ENCODE data around the gene SCAMP4. TPM values are rescaled to one million over a fixed set of nuclear protein-coding genes. Genes with fewer than 3 reads are reported as not detected.

SCAMP4 gene
- total RNA-seq, 1 donor from 2014 or later, result 76.9 TPM

GRCh38 chr19:1858412-1859081 lies 46.7 kb upstream of the SCAMP4 start:
- no peaks in the 10 kb centered on the region for H3K9me3 Mint-ChIP-seq
- peak overlapping the region; percentile 76 for H3K27ac Mint-ChIP-seq
- no peak for TF ChIP-seq CTCF (conservative IDR thresholded peaks at IDR 0.05)

GRCh38 chr19:1859331-1859781 lies 45.8 kb upstream of the SCAMP4 start:
- Mint-ChIP-seq H3K36me3 (no peaks in the 10 kb centered on the region), H3K4me3 (peak overlapping the region; percentile 82), H3K27ac (peak overlapping the region; percentile 89), H3K27me3 (peaks cover 15% of the 10 kb centered on the region), H3K9me3 (no peaks in the 10 kb centered on the region), H3K4me1 (ENCODE audit: unreplicated experiment) (peaks cover 12% of the 10 kb centered on the region)
- no peak for DNase-seq (ENCODE audit: extremely low spot score, unreplicated experiment)
- TF ChIP-seq CTCF (conservative IDR thresholded peaks at IDR 0.05), result no peak

More at GRCh38 chr19:1858412-1859081, 46.7 kb upstream of the SCAMP4 start:
- Mint-ChIP-seq H3K4me1 (ENCODE audit: unreplicated experiment) (peaks cover 12% of the 10 kb centered on the region), H3K36me3 (no peaks in the 10 kb centered on the region), H3K27me3 (peaks cover 15% of the 10 kb centered on the region), H3K4me3 (peak overlapping the region; percentile 54)
- DNase-seq (ENCODE audit: extremely low spot score, unreplicated experiment), result no peak

GRCh38 chr19:1860042-1860775 lies 45.0 kb upstream of the SCAMP4 start:
- Mint-ChIP-seq H3K9me3 (no peaks in the 10 kb centered on the region), H3K36me3 (no peaks in the 10 kb centered on the region), H3K27me3 (peaks cover 15% of the 10 kb centered on the region), H3K27ac (peak overlapping the region; percentile 43), H3K4me3 (peak overlapping the region; percentile 91), H3K4me1 (ENCODE audit: unreplicated experiment) (peaks cover 12% of the 10 kb centered on the region)
- no peak for TF ChIP-seq CTCF (conservative IDR thresholded peaks at IDR 0.05)
- no peak for DNase-seq (ENCODE audit: extremely low spot score, unreplicated experiment)

- Mint-ChIP-seq H3K4me3 (peak overlapping the region; percentile 91), H3K9me3 (no peaks in the 10 kb centered on the region), H3K27me3 (peaks cover 15% of the 10 kb centered on the region), H3K4me1 (ENCODE audit: unreplicated experiment) (peaks cover 12% of the 10 kb centered on the region), H3K36me3 (no peaks in the 10 kb centered on the region), H3K27ac (peak overlapping the region; percentile 89)
- no peak for DNase-seq (ENCODE audit: extremely low spot score, unreplicated experiment)
- TF ChIP-seq CTCF (conservative IDR thresholded peaks at IDR 0.05), result no peak
Measured at GRCh38 chr19:1860821-1861598, 44.2 kb upstream of the SCAMP4 start.

- no peak for TF ChIP-seq CTCF (conservative IDR thresholded peaks at IDR 0.05)
- H3K27ac Mint-ChIP-seq, result peak overlapping the region; percentile 89
Measured at GRCh38 chr19:1861599-1862031, 43.6 kb upstream of the SCAMP4 start.

More at GRCh38 chr19:1861599-1862031, 43.6 kb upstream of the SCAMP4 start:
- H3K9me3 Mint-ChIP-seq, result no peaks in the 10 kb centered on the region
- peaks cover 15% of the 10 kb centered on the region for H3K27me3 Mint-ChIP-seq
- peaks cover 12% of the 10 kb centered on the region for H3K4me1 Mint-ChIP-seq (ENCODE audit: unreplicated experiment)
- DNase-seq (ENCODE audit: extremely low spot score, unreplicated experiment), result no peak
- peak overlapping the region; percentile 91 for H3K4me3 Mint-ChIP-seq
- H3K36me3 Mint-ChIP-seq, result no peaks in the 10 kb centered on the region

Data from type B pancreatic cell (in vitro differentiated cells).